NCI-H128 (cell line): ENCODE measurements around the gene SGK1.

Source experiments
- DNase-seq: peaks from one replicate; lab custom pipeline; 2025; ENCODE audit not compliant: unreplicated experiment; lab: John Stamatoyannopoulos, UW

SGK1 gene

GRCh38 chr6:134173366-134173725, 144.6 kb downstream of the SGK1 start:
- no peak for DNase-seq

GRCh38 chr6:134172706-134173365, 145.1 kb downstream of the SGK1 start:
- no peak for DNase-seq

- no peak for DNase-seq
These were observed 145.7 kb downstream of the SGK1 start for GRCh38 chr6:134172020-134172705.

GRCh38 chr6:134171517-134171916, 146.4 kb downstream of the SGK1 start:
- DNase-seq, result no peak

GRCh38 chr6:134170844-134171243, 147.1 kb downstream of the SGK1 start:
- DNase-seq, result no peak

- DNase-seq, result no peak
These were observed 147.9 kb downstream of the SGK1 start for GRCh38 chr6:134169871-134170486.

GRCh38 chr6:134168590-134169208, 149.2 kb downstream of the SGK1 start:
- DNase-seq, result no peak

- no peak for DNase-seq
These were observed 151.2 kb downstream of the SGK1 start for GRCh38 chr6:134166511-134167261.

- DNase-seq, result no peak
These were observed 152.2 kb downstream of the SGK1 start for GRCh38 chr6:134165561-134166201.

- DNase-seq, result no peak
These were observed 153.6 kb downstream of the SGK1 start for GRCh38 chr6:134164300-134164699.

GRCh38 chr6:134162932-134163331, 155.0 kb downstream of the SGK1 start:
- DNase-seq, result no peak

GRCh38 chr6:134161041-134161440, 156.9 kb downstream of the SGK1 start:
- DNase-seq, result no peak

GRCh38 chr6:134152767-134153485, 165.0 kb downstream of the SGK1 start:
- DNase-seq, result no peak

GRCh38 chr6:134148566-134148965, 169.3 kb downstream of the SGK1 start:
- no peak for DNase-seq

GRCh38 chr6:134147034-134147533, 170.8 kb downstream of the SGK1 start:
- DNase-seq, result no peak

- DNase-seq, result no peak
These were observed 171.5 kb downstream of the SGK1 start for GRCh38 chr6:134146268-134147033.

GRCh38 chr6:134145786-134146185, 172.1 kb downstream of the SGK1 start:
- DNase-seq, result no peak

- no peak for DNase-seq
These were observed 179.5 kb downstream of the SGK1 start for GRCh38 chr6:134138226-134138975.
